ENCODE data around the gene SGSM1.

Gene SGSM1

DNA sequence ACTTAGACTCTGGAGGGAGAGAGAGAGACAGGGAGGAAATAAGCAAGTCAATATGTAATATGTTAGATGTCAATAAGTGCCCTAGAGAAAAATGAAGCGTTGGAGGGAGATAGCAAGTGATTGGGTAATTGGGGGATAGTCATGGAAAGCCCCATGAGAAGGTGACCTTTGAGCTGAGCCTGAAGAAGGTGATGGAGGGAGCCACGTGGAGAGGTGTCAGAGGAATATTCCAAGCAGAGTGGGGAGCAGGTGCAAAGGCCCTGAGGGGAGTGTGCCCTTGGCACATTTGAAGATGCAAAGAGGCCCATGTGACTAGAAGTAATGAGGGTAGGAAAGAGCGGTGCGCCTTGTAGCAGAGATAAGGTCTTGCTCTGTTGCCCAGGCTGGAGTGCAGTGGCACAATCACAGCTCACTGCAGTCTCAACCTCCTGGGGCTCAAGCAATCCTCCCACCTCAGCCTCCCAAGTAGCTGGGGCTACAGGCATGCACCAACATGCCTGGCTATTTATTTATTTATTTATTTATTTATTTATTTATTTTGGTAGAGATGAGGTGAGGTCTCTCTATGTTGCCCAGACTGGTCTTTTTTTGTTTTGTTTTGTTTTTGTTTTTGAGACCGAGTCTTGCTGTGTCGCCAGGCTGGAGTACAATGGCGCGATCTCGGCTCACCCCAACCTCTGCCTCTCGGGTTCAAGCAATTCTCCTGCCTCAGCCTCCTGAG, 138.4 kb downstream of the SGSM1 start:
- Histone ChIP-seq H3K9me3 (ENCODE audit: control insufficient read depth, insufficient read depth, low read depth, low read length) (no peaks in the 10 kb centered on the region), H3K4me3 (ENCODE audit: low read depth, low read length) (no peak overlapping the region), H3K4me1 (ENCODE audit: control insufficient read depth, insufficient read depth, low read length) (no peaks in the 10 kb centered on the region), H3K27ac (ENCODE audit: extremely low read depth, low read depth, low read length) (no peak overlapping the region), H3K36me3 (ENCODE audit: control insufficient read depth in 2 of 2, insufficient read depth in 1 of 2, low read length in 2 of 2) (no peaks in the 10 kb centered on the region)
- POLR2A ChIA-PET = no interaction called here
- CTCF ChIA-PET = interaction anchor here (0.5 to 3.4 kb wide), 5 partner anchors 69 to 116 kb away, joined by 3 to 26 read pairs (median 4); no protein-coding TSS in a partner anchor
- TF ChIP-seq ZNF19 (tag by site-specific recombination; IDR thresholded peaks at IDR 0.05; ENCODE audit: low read depth) (0 out of 2 replicates have a peak, but pooled peaks have one; percentile 41), TRIM28 (IDR thresholded peaks at IDR 0.05; ENCODE audit: borderline replicate concordance, low read length) (no peak), ZNF394 (tag by site-specific recombination; IDR thresholded peaks at IDR 0.05; ENCODE audit: borderline replicate concordance) (peak; percentile 82; the same call in 1 of the 2 replicates), ZNF707 (tag by site-specific recombination; IDR thresholded peaks at IDR 0.05) (no peak), ZNF433 (tag by site-specific recombination; IDR thresholded peaks at IDR 0.05; ENCODE audit: low read depth) (0 out of 2 replicates have a peak, but pooled peaks have one; percentile 31), ZNF623 (tag by site-specific recombination; IDR thresholded peaks at IDR 0.05) (peak; percentile 83), ZNF426 (tag by site-specific recombination; IDR thresholded peaks at IDR 0.05) (peak; percentile 43), ZBTB8A (tag by site-specific recombination; IDR thresholded peaks at IDR 0.05) (0 out of 2 replicates have a peak, but pooled peaks have one; percentile 30)
- TF ChIP-seq, protein P1, sequence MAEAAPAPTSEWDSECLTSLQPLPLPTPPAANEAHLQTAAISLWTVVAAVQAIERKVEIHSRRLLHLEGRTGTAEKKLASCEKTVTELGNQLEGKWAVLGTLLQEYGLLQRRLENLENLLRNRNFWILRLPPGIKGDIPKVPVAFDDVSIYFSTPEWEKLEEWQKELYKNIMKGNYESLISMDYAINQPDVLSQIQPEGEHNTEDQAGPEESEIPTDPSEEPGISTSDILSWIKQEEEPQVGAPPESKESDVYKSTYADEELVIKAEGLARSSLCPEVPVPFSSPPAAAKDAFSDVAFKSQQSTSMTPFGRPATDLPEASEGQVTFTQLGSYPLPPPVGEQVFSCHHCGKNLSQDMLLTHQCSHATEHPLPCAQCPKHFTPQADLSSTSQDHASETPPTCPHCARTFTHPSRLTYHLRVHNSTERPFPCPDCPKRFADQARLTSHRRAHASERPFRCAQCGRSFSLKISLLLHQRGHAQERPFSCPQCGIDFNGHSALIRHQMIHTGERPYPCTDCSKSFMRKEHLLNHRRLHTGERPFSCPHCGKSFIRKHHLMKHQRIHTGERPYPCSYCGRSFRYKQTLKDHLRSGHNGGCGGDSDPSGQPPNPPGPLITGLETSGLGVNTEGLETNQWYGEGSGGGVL (tag by site-specific recombination; IDR thresholded peaks at IDR 0.05) = no peak
- TF ChIP-seq, protein P2, sequence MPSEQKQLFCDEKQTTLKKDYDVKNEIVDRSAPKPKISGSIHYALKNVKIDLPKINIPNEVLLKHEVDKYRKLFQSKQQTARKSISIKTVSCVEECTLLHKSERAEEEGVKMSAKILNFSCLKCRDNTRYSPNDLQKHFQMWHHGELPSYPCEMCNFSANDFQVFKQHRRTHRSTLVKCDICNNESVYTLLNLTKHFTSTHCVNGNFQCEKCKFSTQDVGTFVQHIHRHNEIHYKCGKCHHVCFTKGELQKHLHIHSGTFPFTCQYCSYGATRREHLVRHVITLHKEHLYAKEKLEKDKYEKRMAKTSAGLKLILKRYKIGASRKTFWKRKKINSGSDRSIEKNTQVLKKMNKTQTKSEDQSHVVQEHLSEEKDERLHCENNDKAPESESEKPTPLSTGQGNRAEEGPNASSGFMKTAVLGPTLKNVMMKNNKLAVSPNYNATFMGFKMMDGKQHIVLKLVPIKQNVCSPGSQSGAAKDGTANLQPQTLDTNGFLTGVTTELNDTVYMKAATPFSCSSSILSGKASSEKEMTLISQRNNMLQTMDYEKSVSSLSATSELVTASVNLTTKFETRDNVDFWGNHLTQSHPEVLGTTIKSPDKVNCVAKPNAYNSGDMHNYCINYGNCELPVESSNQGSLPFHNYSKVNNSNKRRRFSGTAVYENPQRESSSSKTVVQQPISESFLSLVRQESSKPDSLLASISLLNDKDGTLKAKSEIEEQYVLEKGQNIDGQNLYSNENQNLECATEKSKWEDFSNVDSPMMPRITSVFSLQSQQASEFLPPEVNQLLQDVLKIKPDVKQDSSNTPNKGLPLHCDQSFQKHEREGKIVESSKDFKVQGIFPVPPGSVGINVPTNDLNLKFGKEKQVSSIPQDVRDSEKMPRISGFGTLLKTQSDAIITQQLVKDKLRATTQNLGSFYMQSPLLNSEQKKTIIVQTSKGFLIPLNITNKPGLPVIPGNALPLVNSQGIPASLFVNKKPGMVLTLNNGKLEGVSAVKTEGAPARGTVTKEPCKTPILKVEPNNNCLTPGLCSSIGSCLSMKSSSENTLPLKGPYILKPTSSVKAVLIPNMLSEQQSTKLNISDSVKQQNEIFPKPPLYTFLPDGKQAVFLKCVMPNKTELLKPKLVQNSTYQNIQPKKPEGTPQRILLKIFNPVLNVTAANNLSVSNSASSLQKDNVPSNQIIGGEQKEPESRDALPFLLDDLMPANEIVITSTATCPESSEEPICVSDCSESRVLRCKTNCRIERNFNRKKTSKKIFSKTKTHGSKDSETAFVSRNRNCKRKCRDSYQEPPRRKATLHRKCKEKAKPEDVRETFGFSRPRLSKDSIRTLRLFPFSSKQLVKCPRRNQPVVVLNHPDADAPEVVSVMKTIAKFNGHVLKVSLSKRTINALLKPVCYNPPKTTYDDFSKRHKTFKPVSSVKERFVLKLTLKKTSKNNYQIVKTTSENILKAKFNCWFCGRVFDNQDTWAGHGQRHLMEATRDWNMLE (tag by site-specific recombination; conservative IDR thresholded peaks at IDR 0.05; ENCODE audit: low read depth) = peak; percentile 69; the same call in 1 of the 2 replicates
- TF ChIP-seq, protein P3, sequence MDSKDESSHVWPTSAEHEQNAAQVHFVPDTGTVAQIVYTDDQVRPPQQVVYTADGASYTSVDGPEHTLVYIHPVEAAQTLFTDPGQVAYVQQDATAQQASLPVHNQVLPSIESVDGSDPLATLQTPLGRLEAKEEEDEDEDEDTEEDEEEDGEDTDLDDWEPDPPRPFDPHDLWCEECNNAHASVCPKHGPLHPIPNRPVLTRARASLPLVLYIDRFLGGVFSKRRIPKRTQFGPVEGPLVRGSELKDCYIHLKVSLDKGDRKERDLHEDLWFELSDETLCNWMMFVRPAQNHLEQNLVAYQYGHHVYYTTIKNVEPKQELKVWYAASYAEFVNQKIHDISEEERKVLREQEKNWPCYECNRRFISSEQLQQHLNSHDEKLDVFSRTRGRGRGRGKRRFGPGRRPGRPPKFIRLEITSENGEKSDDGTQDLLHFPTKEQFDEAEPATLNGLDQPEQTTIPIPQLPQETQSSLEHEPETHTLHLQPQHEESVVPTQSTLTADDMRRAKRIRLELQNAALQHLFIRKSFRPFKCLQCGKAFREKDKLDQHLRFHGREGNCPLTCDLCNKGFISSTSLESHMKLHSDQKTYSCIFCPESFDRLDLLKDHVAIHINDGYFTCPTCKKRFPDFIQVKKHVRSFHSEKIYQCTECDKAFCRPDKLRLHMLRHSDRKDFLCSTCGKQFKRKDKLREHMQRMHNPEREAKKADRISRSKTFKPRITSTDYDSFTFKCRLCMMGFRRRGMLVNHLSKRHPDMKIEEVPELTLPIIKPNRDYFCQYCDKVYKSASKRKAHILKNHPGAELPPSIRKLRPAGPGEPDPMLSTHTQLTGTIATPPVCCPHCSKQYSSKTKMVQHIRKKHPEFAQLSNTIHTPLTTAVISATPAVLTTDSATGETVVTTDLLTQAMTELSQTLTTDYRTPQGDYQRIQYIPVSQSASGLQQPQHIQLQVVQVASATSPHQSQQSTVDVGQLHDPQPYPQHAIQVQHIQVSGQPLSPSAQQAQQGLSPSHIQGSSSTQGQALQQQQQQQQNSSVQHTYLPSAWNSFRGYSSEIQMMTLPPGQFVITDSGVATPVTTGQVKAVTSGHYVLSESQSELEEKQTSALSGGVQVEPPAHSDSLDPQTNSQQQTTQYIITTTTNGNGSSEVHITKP (tag by site-specific recombination; IDR thresholded peaks at IDR 0.05) = peak; percentile 32; the same call in 1 of the 2 replicates

DNA sequence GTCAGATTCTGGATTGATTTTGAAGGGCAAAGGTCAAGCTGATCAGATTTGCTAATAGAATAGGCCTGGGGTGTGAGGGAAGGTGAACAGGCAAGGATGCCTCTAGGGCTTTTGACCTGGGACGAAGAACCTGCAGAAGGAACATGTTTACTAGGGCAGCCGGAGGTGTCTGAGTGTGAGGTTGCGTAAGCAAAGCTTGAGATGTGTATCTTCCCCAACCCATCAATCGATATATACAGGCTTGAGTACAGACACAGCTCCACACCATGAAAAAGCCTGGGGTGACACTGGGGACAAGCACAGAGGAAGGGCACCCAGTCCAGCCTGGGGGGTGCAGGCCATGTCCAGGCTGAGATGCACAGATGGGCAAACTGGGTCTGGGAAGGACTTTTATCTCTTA, 139.4 kb downstream of the SGSM1 start:
- no peaks in the 10 kb centered on the region for H3K9me3 ChIP-seq (ENCODE audit: control insufficient read depth, insufficient read depth, low read depth, low read length)
- H3K4me1 ChIP-seq (ENCODE audit: control insufficient read depth, insufficient read depth, low read length) = no peaks in the 10 kb centered on the region
- CTCF ChIA-PET = interaction anchor here (1.4 to 3.4 kb wide), 3 partner anchors 83 to 112 kb away, joined by 4 to 26 read pairs (median 17); no protein-coding TSS in a partner anchor
- POLR2A ChIA-PET = no interaction called here
- H3K4me3 ChIP-seq (ENCODE audit: low read depth, low read length) = no peak overlapping the region
- H3K36me3 ChIP-seq (ENCODE audit: control insufficient read depth in 2 of 2, insufficient read depth in 1 of 2, low read length in 2 of 2) = no peaks in the 10 kb centered on the region
- H3K27ac ChIP-seq (ENCODE audit: extremely low read depth, low read depth, low read length) = no peak overlapping the region
- TF ChIP-seq ZNF843 (tag by site-specific recombination; IDR thresholded peaks at IDR 0.05) (no peak), GFI1B (tag by site-specific recombination; IDR thresholded peaks at IDR 0.05) (no peak), ZNF571 (tag by site-specific recombination; IDR thresholded peaks at IDR 0.05) (no peak), MEIS1 (CRISPR knock-in tag; IDR thresholded peaks at IDR 0.05; ENCODE audit: borderline replicate concordance) (no peak), HOXC10 (CRISPR knock-in tag; IDR thresholded peaks at IDR 0.05) (no peak), YY1 (tag by site-specific recombination; IDR thresholded peaks at IDR 0.05) (no peak), ZNF48 (tag by site-specific recombination; IDR thresholded peaks at IDR 0.05) (no peak), SALL2 (tag by site-specific recombination; IDR thresholded peaks at IDR 0.05; ENCODE audit: borderline replicate concordance) (no peak)
- TF ChIP-seq, protein P4, sequence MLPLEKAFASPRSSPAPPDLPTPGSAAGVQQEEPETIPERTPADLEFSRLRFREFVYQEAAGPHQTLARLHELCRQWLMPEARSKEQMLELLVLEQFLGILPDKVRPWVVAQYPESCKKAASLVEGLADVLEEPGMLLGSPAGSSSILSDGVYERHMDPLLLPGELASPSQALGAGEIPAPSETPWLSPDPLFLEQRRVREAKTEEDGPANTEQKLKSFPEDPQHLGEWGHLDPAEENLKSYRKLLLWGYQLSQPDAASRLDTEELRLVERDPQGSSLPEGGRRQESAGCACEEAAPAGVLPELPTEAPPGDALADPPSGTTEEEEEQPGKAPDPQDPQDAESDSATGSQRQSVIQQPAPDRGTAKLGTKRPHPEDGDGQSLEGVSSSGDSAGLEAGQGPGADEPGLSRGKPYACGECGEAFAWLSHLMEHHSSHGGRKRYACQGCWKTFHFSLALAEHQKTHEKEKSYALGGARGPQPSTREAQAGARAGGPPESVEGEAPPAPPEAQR (tag by site-specific recombination; IDR thresholded peaks at IDR 0.05) = no peak
- TF ChIP-seq, protein P5, sequence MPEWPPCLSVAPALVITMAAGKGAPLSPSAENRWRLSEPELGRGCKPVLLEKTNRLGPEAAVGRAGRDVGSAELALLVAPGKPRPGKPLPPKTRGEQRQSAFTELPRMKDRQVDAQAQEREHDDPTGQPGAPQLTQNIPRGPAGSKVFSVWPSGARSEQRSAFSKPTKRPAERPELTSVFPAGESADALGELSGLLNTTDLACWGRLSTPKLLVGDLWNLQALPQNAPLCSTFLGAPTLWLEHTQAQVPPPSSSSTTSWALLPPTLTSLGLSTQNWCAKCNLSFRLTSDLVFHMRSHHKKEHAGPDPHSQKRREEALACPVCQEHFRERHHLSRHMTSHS (tag by site-specific recombination; IDR thresholded peaks at IDR 0.05) = no peak
